NCI-H1694 (cell line): Measurements from ENCODE around the gene OR14I1.
A peak's percentile ranks its signal among the peaks of the same experiment; 100 is the strongest.

ENCODE experiments used
- DNase-seq: peaks from one replicate; lab custom pipeline; 2025; lab: John Stamatoyannopoulos, UW

OR14I1 gene

DNA sequence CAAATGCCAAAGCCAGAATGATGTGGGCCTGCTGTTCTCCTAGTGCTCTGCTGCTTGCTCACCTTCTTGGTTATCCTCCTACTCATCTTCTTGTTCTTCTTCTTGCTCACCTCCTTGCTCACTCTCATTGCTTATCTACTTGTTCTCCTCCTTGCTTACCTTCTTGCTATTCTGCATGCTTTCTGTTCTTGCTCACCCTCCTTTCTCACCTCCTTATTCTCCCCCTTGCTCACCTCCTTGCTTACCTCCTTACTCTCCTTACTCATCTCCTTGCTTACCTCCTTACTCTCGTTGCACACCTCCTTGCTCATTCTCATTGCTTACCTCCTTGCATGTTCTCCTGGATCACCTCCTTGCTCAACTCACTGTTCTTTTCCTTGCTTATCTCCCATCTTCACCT is at the start of gene OR14I1:
OR14I1 (minus strand) TSS at position 53 of the 400 bp plus-strand sequence.
- DNase-seq = no peak

GRCh38 chr1:248751635-248752034 is 49.1 kb upstream of the OR14I1 start:
- DNase-seq = no peak

GRCh38 chr1:248751142-248751541 is 48.6 kb upstream of the OR14I1 start:
- no peak for DNase-seq

GRCh38 chr1:248750496-248750895 is 47.9 kb upstream of the OR14I1 start:
- no peak for DNase-seq

DNA sequence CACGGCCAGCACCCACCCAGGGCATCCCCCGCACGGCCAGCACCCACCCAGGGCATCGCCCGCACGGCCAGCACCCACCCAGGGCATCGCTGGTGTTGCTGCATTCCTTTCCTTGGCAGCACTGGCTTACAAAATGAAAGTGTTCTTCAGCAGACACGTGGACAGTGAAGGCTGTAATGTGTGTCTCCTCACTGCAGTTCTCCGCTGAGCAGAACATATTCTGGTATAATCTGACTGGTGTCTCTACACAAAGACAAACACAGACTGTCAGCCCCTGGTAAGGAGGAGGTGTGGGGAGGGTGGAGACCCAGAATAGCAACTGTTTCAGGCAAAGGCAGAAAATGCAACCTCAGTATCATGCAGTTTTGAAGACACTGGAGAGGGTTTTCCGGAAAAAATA is 45.6 kb upstream of the OR14I1 start:
- no peak for DNase-seq

DNA sequence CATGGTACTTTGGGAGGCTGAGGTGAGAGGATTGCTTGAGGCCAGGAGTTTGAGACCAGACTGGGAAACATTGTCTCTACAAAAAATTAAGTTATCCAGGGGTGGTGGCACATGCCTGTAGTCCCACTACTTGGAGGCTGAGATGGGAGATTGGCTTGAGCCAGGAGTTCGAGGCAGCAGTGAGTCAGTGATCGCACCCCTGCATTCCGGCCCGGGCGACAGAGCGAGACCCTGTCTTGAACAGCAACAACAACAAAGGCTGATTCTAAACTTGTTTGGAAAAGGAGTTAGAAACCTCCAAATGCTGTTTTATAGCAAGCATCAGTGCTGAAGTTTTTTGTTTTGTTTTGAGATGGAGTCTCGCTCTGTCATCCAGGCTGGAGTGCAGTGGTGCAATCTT is 38.3 kb upstream of the OR14I1 start:
- no peak for DNase-seq

GRCh38 chr1:248739572-248740205 is 37.1 kb upstream of the OR14I1 start:
- no peak for DNase-seq

GRCh38 chr1:248737457-248737856 is 34.9 kb upstream of the OR14I1 start:
- no peak for DNase-seq

GRCh38 chr1:248736977-248737376 is 34.4 kb upstream of the OR14I1 start:
- DNase-seq = no peak

- DNase-seq = no peak
Measured at GRCh38 chr1:248733566-248733965, 31.0 kb upstream of the OR14I1 start.

DNA sequence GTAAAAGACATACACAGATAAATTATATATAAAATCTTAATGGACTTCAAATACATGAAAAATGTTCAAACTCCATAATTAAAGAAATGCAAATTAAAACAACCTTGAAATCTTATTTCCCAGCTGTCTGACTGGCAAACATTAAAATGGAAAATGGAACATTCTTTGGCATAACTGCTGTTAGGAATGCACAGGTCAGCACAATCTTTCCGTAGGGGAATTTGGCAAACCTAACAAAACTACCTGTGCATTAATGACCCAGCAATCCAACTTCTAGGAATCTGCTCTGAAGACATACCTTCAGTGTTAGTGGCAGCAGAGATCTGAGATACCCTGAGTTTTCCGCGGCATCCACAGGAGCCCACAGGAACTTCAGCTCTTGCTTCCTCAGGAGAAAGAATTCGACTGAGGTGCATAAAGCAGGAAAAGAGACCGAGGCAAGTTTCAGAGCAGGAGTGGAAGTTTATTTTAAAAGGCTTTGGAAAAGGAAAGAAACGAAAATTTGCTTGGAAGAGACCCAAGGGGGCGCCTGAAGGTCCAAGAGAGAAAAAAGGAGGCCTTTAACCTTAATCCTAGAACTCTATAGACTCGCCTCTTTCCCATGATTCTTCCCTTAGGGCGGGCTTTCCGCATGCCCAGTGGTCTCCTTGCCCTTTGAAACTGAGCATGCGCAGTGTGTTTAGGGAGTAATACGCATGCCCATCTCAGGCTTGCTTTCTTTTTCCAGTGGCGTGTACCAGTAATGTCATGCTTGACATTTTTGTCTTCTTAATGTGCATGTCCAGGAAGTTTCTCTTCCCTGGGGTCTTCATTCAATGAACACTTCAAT is 28.2 kb upstream of the OR14I1 start:
- DNase-seq = peak; percentile 46

- no peak for DNase-seq
Measured at GRCh38 chr1:248714248-248714647, 11.7 kb upstream of the OR14I1 start.

GRCh38 chr1:248710305-248710900 is 7.8 kb upstream of the OR14I1 start:
- DNase-seq = no peak

DNA sequence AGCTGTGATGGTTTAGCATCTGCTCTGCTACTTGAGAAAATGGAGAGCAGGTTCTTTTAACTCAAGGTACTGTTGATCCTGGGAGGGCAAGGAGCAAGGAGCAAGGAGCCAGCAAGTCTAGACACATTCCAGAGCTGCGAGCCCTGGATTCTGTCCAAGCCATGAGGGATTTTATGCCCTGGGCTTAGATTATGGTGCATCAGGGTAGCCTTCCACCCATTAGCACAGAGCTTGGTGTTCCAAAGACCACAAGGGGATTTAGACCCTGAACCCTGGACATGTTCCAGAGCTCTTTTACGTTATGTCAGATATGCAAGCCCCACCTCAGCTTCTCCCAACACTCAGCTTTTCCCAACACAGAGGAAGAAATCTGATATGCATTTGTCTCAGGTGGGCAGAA is 2.0 kb upstream of the OR14I1 start:
- no peak for DNase-seq

- DNase-seq = no peak
Measured at GRCh38 chr1:248703674-248704073, 1.1 kb upstream of the OR14I1 start.

GRCh38 chr1:248699099-248699498 is 3.5 kb downstream of the OR14I1 start:
- DNase-seq = no peak

GRCh38 chr1:248697907-248698306 is 4.7 kb downstream of the OR14I1 start:
- no peak for DNase-seq

DNA sequence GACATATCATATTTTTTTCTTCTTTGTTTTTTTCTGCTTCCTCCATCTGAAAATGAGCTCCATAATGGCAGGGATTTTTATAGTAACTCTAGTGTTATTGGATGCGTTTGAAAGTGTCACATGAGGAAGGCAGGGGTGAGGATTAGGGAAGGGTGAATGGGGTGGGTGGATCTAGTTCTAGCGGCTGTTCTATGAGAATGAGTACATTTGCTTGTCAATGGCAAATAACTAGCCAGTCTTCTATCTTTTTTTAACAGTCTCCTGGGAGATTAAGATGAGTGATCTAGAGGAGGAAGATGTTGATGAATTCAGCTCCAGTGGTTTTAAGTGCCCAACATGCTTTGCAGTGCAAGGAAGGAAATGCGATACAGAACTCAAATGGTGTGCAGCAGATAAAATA is 5.8 kb downstream of the OR14I1 start:
- DNase-seq = no peak

- DNase-seq = no peak
Measured at GRCh38 chr1:248696261-248696660, 6.3 kb downstream of the OR14I1 start.

GRCh38 chr1:248695451-248696132 is 7.0 kb downstream of the OR14I1 start:
- no peak for DNase-seq

DNA sequence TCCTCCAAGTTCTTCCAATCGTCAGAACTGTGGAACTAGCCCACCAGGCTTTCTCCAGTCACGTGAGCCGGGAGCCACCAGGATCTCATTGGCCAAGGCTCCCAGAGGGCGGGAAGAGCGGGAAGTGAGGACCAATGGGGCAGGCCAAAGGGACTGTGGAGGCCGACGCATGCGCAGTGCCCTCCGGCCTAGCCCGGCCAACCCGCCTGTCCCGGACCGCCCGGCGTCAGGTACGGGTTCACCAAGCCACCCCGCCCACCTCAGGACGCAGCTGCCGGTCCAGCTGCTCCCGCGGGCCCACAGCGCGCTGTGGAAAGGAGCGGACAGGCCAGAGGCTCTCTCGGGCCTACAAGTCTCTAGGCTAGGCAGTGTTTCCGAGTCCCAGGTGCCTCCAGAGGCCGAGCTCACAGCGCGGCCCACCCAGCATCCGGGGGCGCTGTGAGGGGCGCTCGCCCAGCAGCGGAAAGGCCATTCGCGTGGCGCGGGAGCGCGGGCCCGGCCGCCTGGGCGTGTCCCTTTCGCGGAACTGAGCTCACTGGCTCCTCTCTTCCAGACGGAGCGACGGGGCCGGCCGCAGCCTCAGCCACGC is 10.9 kb downstream of the OR14I1 start:
- DNase-seq = no peak
